GM18508 (cell line): ENCODE measurements around the gene GALNT2.

Source experiments
- ATAC-seq: cut with Tn5 transposase; IDR thresholded peaks from one replicate; pipeline ENCODE4 v1.9.1; 2021; ENCODE audit warnings: moderate number of reproducible peaks; ENCODE audit not compliant: insufficient read depth, unreplicated experiment

The GALNT2 gene

GRCh38 chr1:230242326-230242725 is 175.3 kb downstream of the GALNT2 start:
- no peak for ATAC-seq

- ATAC-seq: no peak
These were observed 176.1 kb downstream of the GALNT2 start for GRCh38 chr1:230243146-230243545.

GRCh38 chr1:230243583-230244353 is 176.7 kb downstream of the GALNT2 start:
- ATAC-seq: no peak

GRCh38 chr1:230246551-230246950 is 179.5 kb downstream of the GALNT2 start:
- no peak for ATAC-seq

- no peak for ATAC-seq
These were observed 181.2 kb downstream of the GALNT2 start for GRCh38 chr1:230248016-230248888.

- ATAC-seq: no peak
These were observed 181.8 kb downstream of the GALNT2 start for GRCh38 chr1:230248889-230249270.

GRCh38 chr1:230249695-230250480 is 182.8 kb downstream of the GALNT2 start:
- no peak for ATAC-seq

GRCh38 chr1:230250666-230251065 is 183.6 kb downstream of the GALNT2 start:
- no peak for ATAC-seq

GRCh38 chr1:230251644-230252191 is 184.7 kb downstream of the GALNT2 start:
- no peak for ATAC-seq

- no peak for ATAC-seq
These were observed 186.1 kb downstream of the GALNT2 start for GRCh38 chr1:230253150-230253549.

GRCh38 chr1:230254265-230254664 is 187.2 kb downstream of the GALNT2 start:
- no peak for ATAC-seq

- no peak for ATAC-seq
These were observed 188.1 kb downstream of the GALNT2 start for GRCh38 chr1:230255116-230255515.

GRCh38 chr1:230255991-230256390 is 189.0 kb downstream of the GALNT2 start:
- ATAC-seq: no peak

- no peak for ATAC-seq
These were observed 189.9 kb downstream of the GALNT2 start for GRCh38 chr1:230256896-230257295.

GRCh38 chr1:230259621-230260020 is 192.6 kb downstream of the GALNT2 start:
- ATAC-seq: no peak

- ATAC-seq: no peak
These were observed 193.8 kb downstream of the GALNT2 start for GRCh38 chr1:230260831-230261230.

- no peak for ATAC-seq
These were observed 195.1 kb downstream of the GALNT2 start for GRCh38 chr1:230261928-230262650.

GRCh38 chr1:230262867-230263567 is 196.0 kb downstream of the GALNT2 start:
- ATAC-seq: no peak

- no peak for ATAC-seq
These were observed 196.6 kb downstream of the GALNT2 start for GRCh38 chr1:230263568-230264195.
